Central memory CD4-positive, alpha-beta T cell (primary cell): ENCODE results near the gene TMOD2.

Experiments
- DNase-seq: peaks from one replicate; pipeline ENCODE4 v3.0.0; 2022

Gene TMOD2

GRCh38 chr15:51828621-51829375, 77.4 kb downstream of the TMOD2 start:
- DNase-seq, result no peak

- DNase-seq, result peak; percentile 83
Observed at GRCh38 chr15:51829376-51830275, 78.2 kb downstream of the TMOD2 start, which contains the start of gene TMOD3. TMOD3 (plus strand) TSS chr15:51829653; CDS start chr15:51862885, 33,232 bp downstream.

GRCh38 chr15:51830276-51830806, 78.9 kb downstream of the TMOD2 start:
- DNase-seq, result peak; percentile 7

GRCh38 chr15:51833772-51834171, 82.4 kb downstream of the TMOD2 start:
- no peak for DNase-seq

- no peak for DNase-seq
Observed at GRCh38 chr15:51837792-51838251, 86.4 kb downstream of the TMOD2 start.

GRCh38 chr15:51838270-51838669, 86.9 kb downstream of the TMOD2 start:
- no peak for DNase-seq

- DNase-seq, result no peak
Observed at GRCh38 chr15:51840692-51841091, 89.3 kb downstream of the TMOD2 start.

- DNase-seq, result no peak
Observed at GRCh38 chr15:51841406-51842040, 90.1 kb downstream of the TMOD2 start.

- no peak for DNase-seq
Observed at GRCh38 chr15:51842265-51842664, 90.9 kb downstream of the TMOD2 start.

GRCh38 chr15:51842852-51843737, 91.7 kb downstream of the TMOD2 start:
- DNase-seq, result no peak

GRCh38 chr15:51844747-51845426, 93.5 kb downstream of the TMOD2 start:
- no peak for DNase-seq

GRCh38 chr15:51846066-51846462, 94.7 kb downstream of the TMOD2 start:
- no peak for DNase-seq

- no peak for DNase-seq
Observed at GRCh38 chr15:51846463-51847230, 95.2 kb downstream of the TMOD2 start.

GRCh38 chr15:51848811-51849210, 97.4 kb downstream of the TMOD2 start:
- DNase-seq, result no peak

- no peak for DNase-seq
Observed at GRCh38 chr15:51849860-51850259, 98.5 kb downstream of the TMOD2 start.

GRCh38 chr15:51853998-51854397, 102.6 kb downstream of the TMOD2 start:
- DNase-seq, result no peak

GRCh38 chr15:51855612-51856011, 104.2 kb downstream of the TMOD2 start:
- DNase-seq, result no peak

- DNase-seq, result no peak
Observed at GRCh38 chr15:51856714-51857380, 105.5 kb downstream of the TMOD2 start.

- peak; percentile 78 for DNase-seq
Observed at GRCh38 chr15:51861557-51862359, 110.4 kb downstream of the TMOD2 start.
